ENCODE data around the gene JAKMIP1. TPM values are rescaled to one million over a fixed set of nuclear protein-coding genes. Genes with fewer than 3 reads are reported as not detected.

The JAKMIP1 gene
- total RNA-seq, 1 donor from 2014 or later: not detected

DNA sequence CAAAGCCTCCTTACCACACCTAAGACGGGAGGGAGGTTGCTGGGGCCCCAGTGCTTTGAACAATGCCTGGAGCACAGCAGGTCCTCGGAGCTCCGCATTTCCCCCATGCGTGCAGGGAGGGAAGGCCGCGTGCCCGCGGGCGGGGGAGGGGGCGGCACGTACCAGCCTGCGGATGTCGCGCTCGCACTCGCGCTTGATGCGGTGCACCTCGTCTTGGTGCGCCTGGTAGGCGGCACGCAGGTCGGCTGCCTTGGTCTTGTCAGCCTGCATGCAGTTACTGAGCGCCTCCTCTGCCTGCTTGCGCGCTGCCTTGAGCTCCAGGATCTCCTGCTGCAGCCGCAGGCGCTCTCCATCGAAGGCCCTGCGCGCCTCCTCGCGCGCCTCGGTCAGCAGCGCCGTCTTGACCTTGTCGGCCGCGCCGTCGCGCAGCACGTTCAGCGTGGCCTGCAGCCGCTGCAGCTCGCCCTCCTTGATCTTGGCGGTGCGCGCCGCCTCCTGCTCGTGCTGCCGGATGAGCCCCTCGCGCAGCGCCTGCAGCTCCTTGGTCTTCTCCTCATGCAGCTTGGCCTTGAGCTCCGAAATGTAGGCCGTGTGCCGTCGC lies 94.9 kb downstream of the JAKMIP1 start:
- Mint-ChIP-seq H3K4me1 (peaks cover 5% of the 10 kb centered on the region), H3K4me3 (no peak overlapping the region), H3K9me3 (peaks cover 4% of the 10 kb centered on the region), H3K27me3 (ENCODE audit: low read depth) (peaks cover 20% of the 10 kb centered on the region), H3K36me3 (no peaks in the 10 kb centered on the region), H3K27ac (no peak overlapping the region)
- TF ChIP-seq CTCF (IDR thresholded peaks at IDR 0.05; ENCODE audit: unreplicated experiment): no peak
- no peak for DNase-seq (ENCODE audit: low spot score in 2 of 2, unreplicated experiment in 2 of 2)

DNA sequence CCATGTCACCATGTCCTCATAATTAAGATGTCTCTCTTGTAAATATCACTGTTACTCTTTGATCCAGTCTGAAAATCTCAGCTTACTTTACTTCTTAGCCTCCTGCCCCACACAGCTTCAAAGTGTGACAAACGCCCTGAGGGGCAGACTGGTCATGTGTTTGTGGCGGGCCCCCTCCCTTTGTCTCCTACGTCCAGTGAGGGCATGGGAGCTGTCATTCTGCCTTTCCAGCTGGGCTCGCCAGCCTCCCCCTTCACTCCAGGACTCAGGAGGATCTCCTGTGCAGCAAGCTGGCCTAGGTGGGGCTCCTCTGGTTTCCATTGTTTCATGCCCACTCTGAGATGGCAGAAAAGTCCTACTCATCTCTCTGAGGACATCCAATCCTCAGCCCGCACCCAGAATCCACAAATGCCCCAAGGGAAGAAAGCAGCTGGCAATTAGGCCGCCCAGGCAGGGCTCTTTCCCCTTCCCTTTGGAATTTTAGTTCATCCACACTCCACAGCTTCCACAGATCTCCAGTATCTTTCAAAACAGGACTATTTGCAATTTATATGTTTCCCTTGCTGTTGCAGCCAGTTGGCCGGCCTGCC lies 95.7 kb downstream of the JAKMIP1 start:
- Mint-ChIP-seq H3K9me3 (peaks cover 4% of the 10 kb centered on the region), H3K4me3 (no peak overlapping the region), H3K27me3 (ENCODE audit: low read depth) (peaks cover 24% of the 10 kb centered on the region), H3K36me3 (no peaks in the 10 kb centered on the region), H3K27ac (no peak overlapping the region), H3K4me1 (peaks cover 5% of the 10 kb centered on the region)
- TF ChIP-seq CTCF (IDR thresholded peaks at IDR 0.05; ENCODE audit: unreplicated experiment): no peak
- DNase-seq (ENCODE audit: low spot score in 2 of 2, unreplicated experiment in 2 of 2): no peak

DNA sequence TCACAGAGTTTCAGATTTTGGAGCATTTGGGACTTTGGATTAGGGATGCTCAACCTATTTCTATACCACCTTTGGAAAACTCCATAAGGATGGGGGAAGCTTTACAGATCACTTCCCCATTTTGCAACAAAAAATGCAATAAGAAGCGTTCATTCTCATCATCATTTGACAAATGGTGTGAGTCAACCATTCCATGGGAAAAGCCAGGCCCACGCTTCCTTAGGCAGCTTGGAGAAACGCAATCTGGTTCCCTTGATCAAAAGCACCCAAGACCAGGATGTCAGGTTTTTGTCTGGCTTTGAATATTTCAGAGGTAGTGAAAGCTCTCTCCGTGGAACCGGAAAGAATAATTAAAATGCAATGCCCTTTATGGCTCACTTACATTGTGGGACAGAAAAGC lies 102.8 kb downstream of the JAKMIP1 start:
- Mint-ChIP-seq H3K9me3 (peaks cover 6% of the 10 kb centered on the region), H3K27me3 (ENCODE audit: low read depth) (peaks cover 40% of the 10 kb centered on the region), H3K27ac (no peak overlapping the region), H3K4me3 (no peak overlapping the region), H3K36me3 (no peaks in the 10 kb centered on the region), H3K4me1 (no peaks in the 10 kb centered on the region)
- no peak for TF ChIP-seq CTCF (IDR thresholded peaks at IDR 0.05; ENCODE audit: unreplicated experiment)
- DNase-seq (ENCODE audit: low spot score in 2 of 2, unreplicated experiment in 2 of 2): no peak

DNA sequence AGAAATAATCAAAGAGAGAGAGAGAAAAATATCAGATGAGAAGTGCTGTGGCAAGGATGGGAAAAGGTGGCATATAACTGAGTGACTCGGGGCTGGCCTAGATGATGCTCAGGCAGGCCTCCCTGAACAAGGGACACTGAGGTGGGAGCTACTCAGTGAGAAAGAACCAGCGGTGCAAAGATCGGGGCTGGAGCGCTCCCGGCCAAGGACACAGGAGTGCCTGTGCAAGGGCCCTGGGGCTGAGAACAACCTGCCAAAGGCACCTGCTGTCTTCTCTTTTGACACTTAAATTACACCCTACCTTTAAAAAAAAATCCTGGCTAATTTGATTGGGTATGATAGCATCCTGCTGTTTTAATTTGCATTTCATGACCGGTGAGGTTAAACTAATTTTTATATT lies 104.5 kb downstream of the JAKMIP1 start:
- Mint-ChIP-seq H3K27ac (no peak overlapping the region), H3K27me3 (ENCODE audit: low read depth) (peaks cover 54% of the 10 kb centered on the region), H3K4me1 (no peaks in the 10 kb centered on the region), H3K4me3 (no peak overlapping the region), H3K36me3 (no peaks in the 10 kb centered on the region), H3K9me3 (peaks cover 6% of the 10 kb centered on the region)
- no peak for DNase-seq (ENCODE audit: low spot score in 2 of 2, unreplicated experiment in 2 of 2)
- TF ChIP-seq CTCF (IDR thresholded peaks at IDR 0.05; ENCODE audit: unreplicated experiment): no peak

DNA sequence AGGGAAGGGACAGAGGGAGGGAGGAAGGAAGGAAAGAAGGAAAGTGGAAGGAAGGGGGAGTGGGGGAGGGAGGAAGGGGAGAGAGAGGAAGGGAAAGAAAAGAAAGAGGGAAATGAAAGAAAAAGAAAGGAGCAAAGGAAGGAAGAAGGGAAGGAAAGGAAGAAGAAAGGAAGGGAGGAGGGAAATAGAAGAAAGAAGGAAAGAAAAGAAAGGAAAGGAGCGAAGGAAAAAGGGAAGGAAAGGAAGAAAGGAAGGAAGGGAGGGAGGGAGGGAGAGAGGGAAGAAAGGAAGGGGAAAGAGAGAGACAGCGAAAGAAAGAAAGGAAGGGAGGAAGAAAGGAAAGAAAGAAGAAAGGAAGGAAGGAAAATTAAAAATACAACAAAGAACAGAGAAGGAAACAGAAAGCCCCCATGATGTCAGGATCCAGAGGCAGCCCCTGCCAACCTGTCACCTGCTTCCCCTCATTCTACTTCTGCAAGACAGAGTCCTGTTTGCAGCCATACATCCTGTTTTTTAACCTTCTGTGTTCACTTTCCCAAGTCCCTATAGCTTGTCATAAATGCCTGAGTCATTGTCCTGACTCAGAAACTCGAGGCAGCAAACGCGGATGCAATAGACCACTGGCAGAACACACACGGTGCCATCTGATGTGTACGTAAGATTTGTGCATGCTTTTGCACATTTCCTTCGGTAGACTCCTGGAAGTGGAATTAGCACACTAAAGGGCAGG lies 105.2 kb downstream of the JAKMIP1 start:
- DNase-seq (ENCODE audit: low spot score in 2 of 2, unreplicated experiment in 2 of 2): no peak
- Mint-ChIP-seq H3K36me3 (no peaks in the 10 kb centered on the region), H3K27me3 (ENCODE audit: low read depth) (peaks cover 57% of the 10 kb centered on the region), H3K4me1 (no peaks in the 10 kb centered on the region), H3K27ac (no peak overlapping the region), H3K4me3 (no peak overlapping the region), H3K9me3 (peaks cover 6% of the 10 kb centered on the region)
- TF ChIP-seq CTCF (IDR thresholded peaks at IDR 0.05; ENCODE audit: unreplicated experiment): no peak
